IMR-90 (cell line): ENCODE measurements around the gene DYNLT4. TPM values are rescaled to one million over a fixed set of nuclear protein-coding genes. Genes with fewer than 3 reads are reported as not detected.

Experiments used
- ATAC-seq: fragments of 200-7000 bp; cut with Tn5 transposase; 2 replicates; pipeline ENCODE4 v1.9.1; 2020; ENCODE audit warnings: low read depth, mild to moderate bottlenecking, moderate library complexity
- BruUV-seq: library from RNA; stranded (reverse); fragments of 400-500 nt; replicated peaks from 2 replicates; lab custom pipeline; 2021; lab: Mats Ljungman, UMichigan
- CTCF ChIA-PET: fragments of 300-600 bp; formaldehyde crosslinking; extraction: SDS; loops from one replicate; lab custom pipeline; 2021; ENCODE audit warnings: antibody characterized with exemption; lab: Yijun Ruan, JAX
- POLR2A ChIA-PET: fragments of 300-600 bp; sonication (Branson Sonifier 250); formaldehyde crosslinking; loops from one replicate; lab custom pipeline; 2022; ENCODE audit warnings: antibody characterized with exemption; ENCODE audit not compliant: unreplicated experiment; lab: Charles Lee
- DNase-seq: peaks from one replicate; pipeline ENCODE4 v3.0.0; 2013
- H2AFZ ChIP-seq: replicated peaks from 2 replicates; pipeline ENCODE3; 2013; ENCODE audit warnings: low read length, mild to moderate bottlenecking; ENCODE audit not compliant: poor library complexity
- H2AK5ac ChIP-seq: 2 replicates; pipeline ENCODE4 v1.6.1; 2013; ENCODE audit warnings: low read depth, low read length, inconsistent platforms
- H2AK9ac ChIP-seq: replicated peaks from 2 replicates; pipeline ENCODE3; 2013; ENCODE audit warnings: mild to moderate bottlenecking, low read depth, low read length, moderate library complexity; ENCODE audit not compliant: poor library complexity
- H2BK120ac ChIP-seq: 2 replicates; pipeline ENCODE4 v1.6.1; 2013; ENCODE audit warnings: low read depth, low read length, inconsistent platforms
- H2BK15ac ChIP-seq: 3 replicates; pipeline ENCODE4 v1.6.1; 2013; ENCODE audit warnings: low read depth, low read length, inconsistent platforms
- H2BK20ac ChIP-seq: 2 replicates; pipeline ENCODE4 v1.6.1; 2013; ENCODE audit warnings: low read depth, mild to moderate bottlenecking, inconsistent platforms, low read length, moderate library complexity
- H2BK5ac ChIP-seq: 2 replicates; pipeline ENCODE4 v1.6.1; 2013; ENCODE audit warnings: mild to moderate bottlenecking, low read depth, low read length, inconsistent platforms; ENCODE audit not compliant: poor library complexity, severe bottlenecking
- H3K14ac ChIP-seq: replicated peaks from 2 replicates; pipeline ENCODE4 v1.6.1; 2013; ENCODE audit warnings: low read depth, low read length, inconsistent platforms
- H3K18ac ChIP-seq: 2 replicates; pipeline ENCODE4 v1.6.1; 2013; ENCODE audit warnings: low read depth, low read length, control low read depth
- H3K23ac ChIP-seq: 2 replicates; pipeline ENCODE4 v1.6.1; 2013; ENCODE audit warnings: low read depth, low read length, inconsistent platforms
- H3K27ac ChIP-seq: 2 replicates; pipeline ENCODE4 v1.5.1; 2013; ENCODE audit warnings: mild to moderate bottlenecking, control low read depth, low read length; ENCODE audit not compliant: insufficient read depth
- H3K27me3 ChIP-seq: 2 replicates; pipeline ENCODE4 v1.6.1; 2013; ENCODE audit warnings: low read length; ENCODE audit not compliant: control insufficient read depth, insufficient read depth
- H3K36me3 ChIP-seq: 2 replicates; pipeline ENCODE4 v1.6.1; 2013; ENCODE audit warnings: low read length, mixed read lengths; ENCODE audit not compliant: control insufficient read depth, insufficient read depth
- H3K4ac ChIP-seq: 2 replicates; pipeline ENCODE4 v1.6.1; 2013; ENCODE audit warnings: low read depth, low read length, inconsistent platforms
- H3K4me1 ChIP-seq: 2 replicates; pipeline ENCODE4 v1.6.1; 2013; ENCODE audit warnings: low read length, mixed read lengths; ENCODE audit not compliant: control insufficient read depth, insufficient read depth
- H3K4me2 ChIP-seq: 2 replicates; pipeline ENCODE4 v1.6.1; 2013; ENCODE audit warnings: low read depth, mild to moderate bottlenecking, control low read depth, low read length, moderate library complexity
- H3K4me3 ChIP-seq: 2 replicates; pipeline ENCODE4 v1.5.1; 2013; ENCODE audit warnings: low read depth, mild to moderate bottlenecking, control low read depth, low read length, moderate library complexity; ENCODE audit not compliant: insufficient read depth
- H3K56ac ChIP-seq: 2 replicates; pipeline ENCODE4 v1.6.1; 2013; ENCODE audit warnings: low read length, inconsistent platforms; ENCODE audit not compliant: insufficient read depth; ENCODE audit errors: extremely low read depth
- H3K79me1 ChIP-seq, 2 experiments: 2 replicates each; pipeline ENCODE4 v1.6.1; 2013; ENCODE audit warnings: low read length in 2 of 2, inconsistent platforms in 1 of 2, low read depth in 1 of 2
- H3K9ac ChIP-seq: 2 replicates; pipeline ENCODE4 v1.6.1; 2013; ENCODE audit warnings: low read depth, low read length, control low read depth
- H3K9me1 ChIP-seq: 2 replicates; pipeline ENCODE4 v1.6.1; 2013; ENCODE audit warnings: low read length, inconsistent platforms; ENCODE audit not compliant: insufficient read depth
- H3K9me3 ChIP-seq: 2 replicates; pipeline ENCODE4 v1.6.1; 2013; ENCODE audit warnings: low read length; ENCODE audit not compliant: control insufficient read depth, insufficient read depth
- H4K20me1 ChIP-seq: 2 replicates; pipeline ENCODE4 v1.6.1; 2013; ENCODE audit warnings: low read length, inconsistent platforms; ENCODE audit not compliant: insufficient read depth
- H4K5ac ChIP-seq: 2 replicates; pipeline ENCODE4 v1.6.1; 2013; ENCODE audit warnings: mild to moderate bottlenecking, low read depth, low read length, control low read depth
- H4K8ac ChIP-seq, 2 experiments: 2 replicates each; pipeline ENCODE4 v1.6.1; 2013; ENCODE audit warnings: low read depth in 2 of 2, low read length in 2 of 2, control low read depth in 1 of 2, inconsistent platforms in 1 of 2
- H4K91ac ChIP-seq: 2 replicates; pipeline ENCODE4 v1.6.1; 2013; ENCODE audit warnings: low read depth, low read length, inconsistent platforms; ENCODE audit not compliant: insufficient read depth
- CTCF ChIP-seq: conservative IDR thresholded peaks from 2 replicates; pipeline ENCODE4 v1.5.1; 2012; ENCODE audit warnings: mild to moderate bottlenecking, low read depth, low read length, improper control_type of control experiment
- FOS ChIP-seq: fragments of 150-350 bp; IDR thresholded peaks from 2 replicates; pipeline ENCODE4 v1.6.1; 2016; ENCODE audit warnings: low read depth, low read length
- SMC3 ChIP-seq: fragments of 150-350 bp; IDR thresholded peaks from 2 replicates; pipeline ENCODE4 v1.6.1; 2016; ENCODE audit warnings: low read depth, mild to moderate bottlenecking, antibody characterized with exemption, low read length, moderate library complexity
- USF2 ChIP-seq: fragments of 150-350 bp; IDR thresholded peaks from 2 replicates; pipeline ENCODE4 v1.6.1; 2017; ENCODE audit warnings: mild to moderate bottlenecking, antibody characterized with exemption, low read length, low read depth
- WGBS, 2 experiments: methylation state at CpG; one replicate each; pipeline versions ENCODE4 v1.1.5 to v1.1.7; 2013; ENCODE audit warnings: missing lambda C conversion rate in 2 of 2; ENCODE audit not compliant: insufficient read length in 1 of 2; ENCODE audit errors: extremely low coverage in 2 of 2; 5-methylcytosine and 5-hydroxymethylcytosine counted together
- dilution Hi-C: fragments of 300-500 bp; cut with HindIII; formaldehyde crosslinking; loops from one replicate; pipeline ENCODE4 v1.14.3; 2018; ENCODE audit warnings: low sequenced_read_pairs; ENCODE audit not compliant: unreplicated experiment
- in situ Hi-C: fragments of 300-500 bp; cut with MboI; formaldehyde crosslinking; loops from 3 replicates; pipeline ENCODE4 v1.14.3; 2019; ENCODE audit warnings: low sequenced_read_pairs, inconsistent platforms, mixed read lengths
- intact Hi-C: fragments of 100-400 bp; cut with micrococcal nuclease; formaldehyde crosslinking; loops from 2 replicates; pipeline ENCODE4 v1.10.0; 2022
- polyA plus RNA-seq, 3 experiments: library from polyadenylated mRNA; depleted of rRNA; stranded (reverse); fragments of >200 nt; gene quantifications; 2 replicates each; pipeline ENCODE4 v1.2.3, GENCODE V29; 2012; ENCODE audit warnings: low replicate concordance in 1 of 3
- total RNA-seq: library from RNA; depleted of rRNA; stranded (reverse); fragments of >200 nt; gene quantifications from 2 replicates; pipeline ENCODE4 v1.2.3, GENCODE V29; 2012

The DYNLT4 gene
- total and polyA plus RNA-seq, 2 of the 4 experiments (the other 2 are of a cell fraction), result not detected

DNA sequence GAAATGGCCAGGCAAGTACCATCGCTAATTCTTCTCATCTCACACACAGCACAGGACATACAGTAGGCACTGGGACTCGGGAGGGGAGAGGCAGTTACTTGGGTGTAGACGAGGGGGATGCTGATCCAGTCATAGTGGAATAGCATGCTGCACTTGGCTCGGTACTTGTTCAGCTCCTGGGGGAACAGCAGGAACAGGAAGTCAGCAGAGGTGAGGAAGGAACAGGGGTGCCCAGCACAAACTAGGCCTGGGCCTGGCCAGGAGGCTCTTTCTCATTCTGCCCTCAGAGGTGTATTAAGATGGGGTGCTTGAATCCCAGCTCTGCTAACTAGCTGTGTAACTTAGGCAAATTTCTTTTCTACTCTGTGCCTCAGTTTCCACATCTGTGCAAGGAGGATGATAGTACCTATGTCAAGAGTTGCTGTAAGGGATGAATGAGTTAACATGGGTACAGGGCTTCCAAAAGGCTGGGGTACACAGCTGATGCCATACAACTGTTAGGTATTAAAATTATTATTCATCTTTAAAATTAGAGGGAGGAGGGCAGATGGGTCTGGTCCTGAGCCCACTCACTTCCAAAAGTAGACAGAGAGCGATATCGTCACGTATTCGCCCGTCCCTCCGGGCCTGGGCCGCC is 21.5 kb downstream of the DYNLT4 start (continued):
- TF ChIP-seq CTCF, result no peak
- no peak for TF ChIP-seq FOS

DNA sequence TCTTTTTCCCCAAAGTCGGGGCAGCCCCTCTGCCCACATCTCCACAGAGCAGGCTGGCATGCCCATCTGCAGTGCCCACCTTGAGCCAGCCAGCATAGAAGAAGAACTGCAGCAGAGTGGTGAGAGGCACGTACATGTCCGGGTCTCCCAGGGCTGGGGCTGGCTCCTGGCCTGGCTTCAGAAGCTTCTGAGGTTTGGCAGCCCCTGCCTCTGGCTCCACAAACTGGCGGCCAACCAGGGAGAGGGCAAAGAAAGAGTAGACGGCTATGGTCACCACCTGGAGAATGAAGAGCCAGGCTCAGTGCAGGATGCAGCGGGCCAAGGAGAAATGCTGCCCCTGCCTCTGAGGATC is 22.1 kb downstream of the DYNLT4 start:
- peaks cover 8% of the 10 kb centered on the region; the same call in 1 of the 2 replicates for H3K9me1 ChIP-seq
- CTCF ChIA-PET, result interaction anchor here (0.6 kb wide), 1 partner anchor 184 kb away, joined by 11 read pairs; no protein-coding TSS in a partner anchor
- BruUV-seq, result no TSS peak
- H4K8ac ChIP-seq, result no peak overlapping the region
- H3K56ac ChIP-seq, result no peak overlapping the region
- H3K9me3 ChIP-seq, result no peaks in the 10 kb centered on the region
- DNase-seq, result no peak
- peak overlapping the region; percentile 53 for H2AK9ac ChIP-seq
- no peak overlapping the region for H2BK5ac ChIP-seq
- TF ChIP-seq SMC3 (no peak), USF2 (no peak)
- no peak overlapping the region for H3K4me2 ChIP-seq
- 83% methylated on average over 1 of the region's 6 CpGs; no CpG with 5 or more reads in 1 of the 2 experiments for WGBS, 2 experiments
- H2AFZ ChIP-seq, result peak overlapping the region; percentile 77
- peaks cover 8% of the 10 kb centered on the region; the same call in 1 of the 2 replicates for H3K4me1 ChIP-seq
- no peak overlapping the region for H4K5ac ChIP-seq
- intact Hi-C loops, result no loop called here
- no peak overlapping the region for H3K14ac ChIP-seq
- no peak overlapping the region for H3K4ac ChIP-seq
- H2BK15ac ChIP-seq, result no peak overlapping the region
- H3K4me3 ChIP-seq, result no peak overlapping the region
- no peak overlapping the region for H2BK120ac ChIP-seq
- no peak overlapping the region for H3K27ac ChIP-seq
- H4K91ac ChIP-seq, result no peak overlapping the region
- H3K79me1 ChIP-seq, result peaks cover 0 to 13% of the 10 kb centered on the region in 2 experiments; a peak in 2 of 4 replicates
- POLR2A ChIA-PET, result interaction anchor here (1.3 kb wide), 1 partner anchor 9 kb away, joined by 5 read pairs; no protein-coding TSS in a partner anchor
- dilution Hi-C loops, result no loop called here
- in situ Hi-C loops, result no loop called here
- no peak overlapping the region for H2BK20ac ChIP-seq
- no peak overlapping the region for H3K23ac ChIP-seq
- no peak overlapping the region for H3K9ac ChIP-seq
- no peak overlapping the region for H3K18ac ChIP-seq
- H2AK5ac ChIP-seq, result no peak overlapping the region
- H3K36me3 ChIP-seq, result peaks cover 13% of the 10 kb centered on the region
- H3K27me3 ChIP-seq, result no peaks in the 10 kb centered on the region; the same call in 1 of the 2 replicates
- no peak for ATAC-seq
- H4K20me1 ChIP-seq, result 0 out of 2 replicates have a peak, but pooled peaks cover 10% of the 10 kb centered on the region
